Measurements from ENCODE around the gene ENOSF1.

GRCh38 chr18:706405-706804 is 6.0 kb downstream of the ENOSF1 start:
- TF ChIP-seq CTCF (IDR thresholded peaks at IDR 0.05; ENCODE audit: insufficient read depth, low read length, poor library complexity, severe bottlenecking): no peak
- no peak for TF ChIP-seq EZH2phosphoT487 (conservative IDR thresholded peaks at IDR 0.05; ENCODE audit: low read length)

Measured in SU-DHL-6 (cell line).